GM21786 (cell line): ENCODE measurements around the gene GCH1.
"Not testable (repeated sequence)": the region's sequence is repeated elsewhere in the genome, so short reads cannot be mapped to it uniquely, and the experiment has no call there.

ENCODE experiments used
- ATAC-seq: cut with Tn5 transposase; IDR thresholded peaks from one replicate; pipeline ENCODE4 v1.9.1; 2021; ENCODE audit not compliant: unreplicated experiment

GCH1 gene

DNA sequence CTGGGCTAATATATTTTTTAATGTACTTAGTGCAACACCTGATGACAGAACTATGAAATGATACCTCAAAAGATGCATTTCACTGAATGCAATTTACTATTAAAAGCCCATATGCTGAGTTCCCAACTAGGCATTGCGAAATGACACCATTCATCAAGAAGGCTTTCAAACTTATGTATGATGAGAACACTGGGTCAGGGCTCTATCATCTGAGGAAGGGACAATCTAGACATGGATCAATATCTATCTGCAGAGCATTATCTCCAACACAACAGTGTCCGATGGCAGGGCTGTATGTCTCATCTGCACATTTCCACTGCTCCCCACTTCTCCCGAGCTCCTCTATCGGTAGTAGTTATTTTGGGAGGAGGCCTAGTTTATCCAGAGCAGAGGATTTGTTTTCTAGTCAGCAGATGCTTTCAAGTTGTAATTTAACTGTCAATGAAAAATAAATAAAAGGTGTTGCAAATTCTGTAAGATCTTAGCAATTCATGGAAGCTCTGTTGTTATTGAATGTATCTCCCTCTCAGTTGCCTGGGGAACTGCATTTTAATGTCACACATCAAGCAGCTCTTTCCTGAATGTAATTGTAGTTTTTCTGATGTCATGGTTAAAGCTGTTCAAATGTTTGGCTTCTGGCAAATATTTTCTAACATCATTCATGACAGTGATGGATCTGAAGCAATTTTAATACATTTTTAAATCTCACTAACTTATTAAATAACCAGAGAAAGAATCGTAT is 7.4 kb upstream of the GCH1 start:
- ATAC-seq: no peak

DNA sequence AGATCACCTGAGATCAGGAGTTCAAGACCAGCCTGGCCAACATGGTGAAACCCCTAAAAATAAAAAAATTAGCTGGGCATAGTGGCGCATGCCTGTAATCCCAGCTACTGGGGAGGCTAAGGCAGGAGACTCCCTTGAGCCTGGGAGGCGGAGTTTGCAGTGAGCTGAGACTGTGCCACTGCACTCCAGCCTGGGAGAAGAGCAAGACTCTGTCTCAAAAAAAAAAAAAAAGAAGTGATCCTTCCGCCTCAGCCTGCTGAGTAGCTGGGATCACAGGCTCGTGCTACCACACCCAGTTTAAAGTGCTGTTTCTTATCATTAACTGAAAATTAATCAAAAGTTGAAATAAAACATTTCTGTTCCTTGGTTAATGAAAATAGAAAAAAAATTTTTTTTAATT is 6.3 kb upstream of the GCH1 start:
- not testable (repeated sequence) for ATAC-seq

DNA sequence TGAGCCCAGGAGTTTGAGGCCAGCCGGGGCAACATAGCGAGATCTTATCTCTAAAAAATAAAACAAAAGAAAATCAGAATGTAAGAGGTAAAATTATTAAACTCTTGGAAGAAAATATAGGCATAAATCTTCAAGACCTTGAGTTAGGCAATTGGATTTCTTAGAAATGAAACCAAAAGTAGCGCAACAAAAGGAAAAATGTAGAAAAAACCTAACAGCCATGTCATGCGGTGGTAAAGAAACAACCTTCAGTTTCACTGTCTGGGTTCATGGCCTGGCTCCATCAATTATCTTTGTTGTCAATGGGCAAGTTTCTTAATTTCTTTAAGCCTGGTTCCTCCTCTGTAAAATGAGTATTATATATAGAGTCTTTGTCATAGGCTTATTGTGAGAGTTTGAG is 5.6 kb upstream of the GCH1 start:
- ATAC-seq: no peak

DNA sequence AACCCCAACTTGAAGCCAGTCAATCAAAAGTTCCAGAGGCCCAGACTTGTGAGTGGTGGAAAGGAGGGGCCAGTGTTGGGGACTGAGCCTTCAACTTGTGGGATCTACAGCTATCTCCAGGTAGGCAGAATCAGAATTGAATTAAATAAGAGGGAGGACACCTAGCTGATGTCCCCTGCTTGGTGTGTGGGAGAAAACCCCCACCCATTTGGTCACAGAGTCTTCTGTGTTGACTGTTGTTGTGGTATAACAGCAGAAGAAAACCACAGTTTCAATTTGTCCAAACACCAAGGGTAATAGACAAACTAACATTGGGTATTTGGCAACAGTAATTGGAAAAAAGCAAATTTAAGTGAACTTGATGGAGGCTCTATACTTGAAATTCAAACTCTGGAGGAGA is 3.4 kb upstream of the GCH1 start:
- ATAC-seq: no peak

DNA sequence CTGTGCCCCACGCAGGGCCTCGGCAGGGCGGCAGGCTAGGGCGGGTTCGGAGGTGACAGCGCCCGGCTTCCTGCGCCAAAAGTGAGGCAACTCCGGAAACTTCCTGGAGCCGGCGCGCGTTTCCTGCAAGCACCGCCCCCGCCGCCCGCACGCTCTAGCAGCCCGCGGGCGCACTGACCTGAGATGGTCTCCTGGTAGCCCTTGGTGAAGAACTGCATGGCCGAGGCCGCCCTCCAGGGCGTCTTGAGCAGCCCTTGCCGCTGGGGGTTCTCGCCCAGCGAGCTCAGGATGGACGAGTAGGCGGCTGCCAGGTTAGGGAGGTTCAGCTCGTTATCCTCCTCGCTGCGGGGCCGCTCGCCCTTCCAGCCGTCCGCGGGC is 494 bp downstream of the GCH1 start:
- ATAC-seq: peak; percentile 42

DNA sequence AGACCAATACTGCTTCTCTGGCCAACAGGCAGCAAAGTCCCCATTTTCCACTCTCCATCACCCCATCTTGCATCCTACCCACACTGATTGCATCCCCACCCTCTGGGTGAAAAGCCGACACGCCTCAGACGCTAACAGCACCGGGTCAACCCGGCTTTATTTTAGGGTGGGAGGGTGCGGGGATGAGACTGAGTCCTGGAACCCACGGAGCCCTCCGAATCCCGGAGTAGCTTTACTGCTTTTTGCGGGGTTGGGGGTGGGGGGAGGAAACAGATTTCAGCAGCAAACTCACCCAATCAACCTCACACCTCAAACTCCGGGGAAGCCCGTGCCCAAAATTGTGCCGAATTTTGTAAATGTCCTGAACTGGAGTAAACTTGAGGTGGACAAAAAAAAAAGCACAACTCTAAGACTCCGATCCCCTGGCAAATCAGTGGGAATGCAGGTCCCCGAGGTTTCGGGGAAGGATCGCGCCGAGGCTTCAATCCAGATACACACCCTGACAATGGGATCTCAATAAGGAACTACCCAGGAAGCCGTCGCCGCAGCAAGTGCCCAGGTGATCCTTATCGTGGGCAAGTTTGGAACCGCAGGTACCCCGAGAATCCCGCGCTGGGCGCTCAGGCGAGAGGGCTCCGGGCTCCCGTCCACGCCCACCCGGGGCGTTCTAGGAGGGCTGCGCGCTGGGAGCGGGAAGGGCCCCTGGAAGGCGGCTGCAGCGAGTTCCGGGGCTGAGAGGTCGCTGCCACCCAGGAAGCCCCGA is 1.1 kb downstream of the GCH1 start:
- peak; percentile 8 for ATAC-seq

DNA sequence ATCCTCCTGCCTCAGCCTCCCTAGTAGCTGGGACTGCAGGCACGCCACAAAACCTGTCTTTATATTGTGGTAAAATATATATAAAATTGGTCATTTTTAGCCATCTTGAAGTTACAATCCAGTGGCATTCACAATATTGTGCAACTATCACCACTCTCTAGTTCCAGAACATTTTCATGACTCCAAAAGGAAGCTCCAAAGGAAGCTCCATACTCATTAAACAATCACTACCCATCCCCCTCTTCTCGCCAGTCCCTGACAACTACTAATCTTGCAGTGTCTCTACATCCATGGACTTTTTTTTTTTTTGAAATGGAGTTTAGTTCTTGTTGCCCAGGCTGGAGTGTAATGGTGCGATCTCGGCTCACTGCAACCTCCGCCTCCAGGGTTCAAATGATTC is 3.1 kb downstream of the GCH1 start:
- ATAC-seq: no peak

DNA sequence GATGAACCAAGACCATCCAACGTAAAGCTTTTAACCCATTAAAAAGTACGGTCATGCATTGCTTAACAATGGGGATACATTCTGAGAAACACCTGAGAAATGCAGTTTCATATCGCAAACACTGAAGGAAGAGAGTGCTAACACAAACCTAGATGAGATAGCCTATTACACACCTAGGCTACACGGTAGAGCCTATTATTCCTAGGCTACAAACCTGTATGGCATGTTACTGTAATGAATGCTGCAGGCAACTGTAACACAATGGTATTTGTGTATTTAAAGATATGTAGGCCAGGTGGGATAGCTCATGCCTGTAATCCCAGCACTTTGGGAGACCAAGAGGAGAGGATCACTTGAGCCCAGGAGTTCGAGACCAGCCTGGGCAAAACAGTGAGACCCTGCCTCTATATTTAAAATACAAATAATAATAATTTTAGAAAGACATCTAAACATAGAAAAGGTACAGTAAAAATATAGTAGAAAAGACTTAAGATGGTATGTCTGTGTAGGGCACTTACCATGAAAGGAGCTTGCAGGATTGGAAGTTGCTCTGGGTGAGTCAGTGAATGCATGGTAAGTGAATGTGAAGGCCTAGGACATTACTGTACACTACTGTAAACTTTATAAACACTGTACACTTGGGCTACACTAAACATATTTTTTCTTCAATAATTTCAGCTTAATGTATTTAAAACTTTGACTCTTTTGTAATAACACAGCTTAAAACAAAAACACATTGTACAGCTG is 4.6 kb downstream of the GCH1 start:
- not testable (repeated sequence) for ATAC-seq

DNA sequence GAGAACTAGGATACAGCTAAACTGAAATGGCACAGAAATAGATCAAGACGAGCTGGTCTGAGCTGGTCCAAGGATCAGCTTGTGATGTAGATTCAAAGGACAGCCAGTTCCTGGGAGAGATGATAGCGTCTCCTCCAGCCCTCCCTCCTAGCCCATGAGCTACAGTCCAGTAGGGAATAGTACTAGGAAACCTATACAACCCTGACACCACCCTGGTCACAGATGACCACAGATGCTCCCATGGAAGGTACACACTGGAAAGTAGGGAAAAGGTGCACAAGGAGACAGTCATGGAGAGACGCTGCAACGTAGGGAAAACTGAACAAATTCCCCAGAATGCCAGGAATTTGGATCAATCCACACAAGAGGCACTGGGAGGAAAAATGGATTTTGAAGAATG is 6.9 kb downstream of the GCH1 start:
- no peak for ATAC-seq

DNA sequence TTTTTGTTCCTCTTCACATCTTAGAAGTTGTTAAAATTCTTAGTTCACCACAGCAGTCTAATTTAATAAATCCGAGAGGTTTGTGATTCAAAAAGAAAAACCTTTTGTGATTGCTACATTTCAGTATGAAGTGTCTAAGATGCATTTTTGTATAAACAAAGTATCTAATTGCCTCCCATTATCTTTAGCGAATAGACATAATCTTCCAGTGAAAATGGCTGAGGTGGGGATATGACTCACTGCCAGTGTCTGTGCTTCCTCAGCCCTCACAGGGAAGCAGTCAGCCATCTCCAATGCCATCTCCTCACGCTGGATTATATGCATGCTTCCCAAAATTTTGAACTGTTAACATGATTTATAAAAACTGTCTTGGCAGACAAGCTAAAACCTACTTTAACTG is 7.6 kb downstream of the GCH1 start:
- ATAC-seq: no peak

DNA sequence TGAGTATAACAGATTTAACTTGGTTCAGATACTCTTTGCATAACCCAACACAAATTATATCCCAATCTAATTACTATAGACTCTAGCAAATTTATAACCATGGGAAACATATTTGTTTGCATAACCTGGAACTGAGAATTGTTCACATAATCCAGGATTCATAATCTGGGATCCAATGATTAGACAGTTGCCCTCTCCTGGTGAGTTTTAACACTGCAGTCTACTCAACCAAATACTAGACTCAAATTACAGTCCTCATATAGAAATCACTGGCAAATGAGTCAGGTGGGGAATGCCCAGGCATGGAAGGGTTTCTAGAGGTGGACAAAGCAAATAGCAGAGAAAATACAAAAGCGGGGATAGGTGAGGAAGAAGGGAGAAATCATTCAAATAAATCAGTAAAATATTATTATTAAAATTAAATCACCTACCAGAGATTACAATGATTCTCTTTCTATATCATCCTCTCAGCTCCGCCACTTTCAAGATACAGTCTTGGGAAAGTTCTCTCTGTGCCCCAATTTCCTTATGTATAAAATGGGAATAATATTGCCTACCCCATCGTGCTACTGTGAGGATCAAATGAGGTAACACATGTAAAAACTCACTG is 9.4 kb downstream of the GCH1 start:
- ATAC-seq: no peak

DNA sequence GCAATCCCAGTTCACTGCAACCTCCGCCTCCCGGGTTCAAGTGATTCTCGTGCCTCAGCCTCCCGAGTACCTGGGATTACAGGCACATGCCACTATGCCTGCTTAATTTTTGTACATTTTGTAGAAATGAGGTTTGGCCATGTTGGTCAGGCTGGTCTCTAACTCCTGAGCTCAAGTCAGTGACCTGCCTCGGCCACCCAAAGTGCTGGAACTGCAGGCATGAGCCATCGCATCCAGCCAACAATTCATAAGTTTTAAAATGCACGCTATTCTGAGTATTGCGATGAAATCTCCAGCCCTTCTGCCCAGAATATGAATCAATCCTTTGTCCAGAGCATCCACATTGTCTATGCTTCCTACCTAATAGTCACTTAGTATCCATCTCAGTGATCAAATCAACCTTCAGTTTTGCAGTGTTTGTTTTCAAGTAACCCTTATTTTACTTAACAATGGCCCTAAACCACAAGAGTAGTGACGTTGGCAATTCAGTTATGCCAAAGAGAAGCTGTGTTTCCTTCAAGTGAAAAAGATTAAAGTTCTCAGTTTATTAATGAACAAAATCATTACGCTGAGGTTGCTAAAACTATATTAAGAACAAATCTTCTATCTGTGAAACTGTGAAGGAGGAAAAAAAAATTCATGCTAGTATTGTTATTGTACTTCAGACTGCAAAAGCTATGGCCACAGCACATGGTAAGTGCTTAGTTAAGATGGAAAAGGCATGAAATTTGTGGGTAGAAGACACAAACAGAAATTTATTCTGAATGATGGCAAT is 11.0 kb downstream of the GCH1 start:
- ATAC-seq: no peak

DNA sequence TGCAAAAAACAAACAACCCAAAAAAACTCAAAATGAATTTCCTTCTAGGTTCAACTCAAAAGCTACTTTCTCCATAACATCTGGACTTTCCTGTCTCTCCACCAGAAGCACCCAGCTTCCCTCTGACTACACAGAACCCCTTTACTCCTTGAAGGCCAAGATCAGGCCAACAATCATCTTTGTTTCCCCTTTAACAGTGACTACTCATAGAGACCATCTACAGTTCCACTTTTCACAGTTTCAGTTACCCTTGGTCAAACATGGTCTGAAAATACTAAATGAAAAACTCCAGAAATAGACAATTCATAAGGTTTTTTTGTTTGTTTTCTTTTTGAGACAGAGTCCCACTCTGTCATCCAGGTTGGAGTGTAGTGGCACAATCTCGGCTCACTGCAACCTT is 11.8 kb downstream of the GCH1 start:
- ATAC-seq: peak; percentile 83

DNA sequence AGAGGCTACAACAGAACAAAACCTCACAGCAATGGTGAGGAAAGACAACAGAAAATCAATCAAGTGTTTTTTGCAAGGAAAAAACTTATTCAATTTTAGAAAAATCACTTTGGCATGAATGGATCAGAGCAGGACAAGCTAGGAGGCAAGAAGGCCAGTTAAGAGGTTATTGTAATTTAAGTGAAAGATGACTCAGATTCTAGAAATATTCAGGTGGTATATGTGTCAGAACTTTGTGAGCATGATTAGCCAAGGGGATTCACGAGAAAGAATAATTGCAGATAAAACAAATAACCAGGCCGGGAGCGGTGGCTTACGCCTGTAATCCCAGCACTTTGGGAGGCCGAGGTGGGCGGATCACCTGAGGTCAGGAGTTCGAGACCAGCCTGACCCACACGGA is 12.7 kb downstream of the GCH1 start:
- no peak for ATAC-seq

DNA sequence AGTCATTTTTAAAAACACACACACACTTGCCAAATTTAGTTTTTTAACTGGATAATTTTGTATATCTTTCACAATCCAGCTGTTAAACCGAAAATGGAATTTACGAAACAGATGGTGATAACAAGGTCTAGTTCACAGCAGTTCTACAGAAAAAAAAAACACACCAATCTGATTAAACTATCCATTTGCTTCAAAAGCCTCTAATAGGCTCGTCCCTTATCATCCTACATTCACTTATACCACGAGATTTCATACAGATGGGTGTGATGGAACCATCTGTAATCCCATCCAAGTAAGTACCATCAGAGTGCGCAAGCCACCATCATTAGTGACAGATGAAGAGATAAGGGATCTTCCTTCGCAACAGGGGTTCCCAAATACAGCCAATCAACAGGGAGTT is 20.1 kb downstream of the GCH1 start:
- ATAC-seq: no peak

DNA sequence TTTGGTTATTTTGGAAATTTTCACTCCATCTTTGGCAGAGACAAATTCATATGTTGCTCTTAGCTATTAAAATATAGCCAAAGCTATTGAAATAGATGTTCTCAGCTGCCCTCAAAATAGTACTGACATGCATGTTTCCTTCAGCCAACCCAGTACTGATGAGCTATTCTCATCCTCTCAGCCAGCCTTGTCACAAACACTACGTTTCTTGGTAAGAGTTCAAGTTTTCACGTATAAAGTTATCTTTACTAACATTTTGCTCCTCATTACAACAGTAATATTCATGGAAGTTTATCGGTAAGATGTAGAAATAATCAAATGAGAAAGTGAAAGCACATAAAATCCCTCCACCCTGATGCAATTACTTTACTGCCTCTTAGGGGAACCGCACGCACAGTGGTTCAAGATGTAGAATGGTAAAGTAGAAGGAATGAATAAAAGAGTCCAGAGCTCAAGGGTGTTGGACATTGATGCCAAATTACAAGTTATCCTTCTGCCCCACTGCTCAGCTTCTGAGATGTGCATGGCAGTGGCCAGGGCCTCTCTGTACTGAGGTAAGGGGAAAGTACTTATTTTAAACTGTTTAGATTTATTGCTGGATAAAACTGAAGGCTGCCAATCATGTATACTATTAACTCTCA is 20.7 kb downstream of the GCH1 start:
- peak; percentile 50 for ATAC-seq

DNA sequence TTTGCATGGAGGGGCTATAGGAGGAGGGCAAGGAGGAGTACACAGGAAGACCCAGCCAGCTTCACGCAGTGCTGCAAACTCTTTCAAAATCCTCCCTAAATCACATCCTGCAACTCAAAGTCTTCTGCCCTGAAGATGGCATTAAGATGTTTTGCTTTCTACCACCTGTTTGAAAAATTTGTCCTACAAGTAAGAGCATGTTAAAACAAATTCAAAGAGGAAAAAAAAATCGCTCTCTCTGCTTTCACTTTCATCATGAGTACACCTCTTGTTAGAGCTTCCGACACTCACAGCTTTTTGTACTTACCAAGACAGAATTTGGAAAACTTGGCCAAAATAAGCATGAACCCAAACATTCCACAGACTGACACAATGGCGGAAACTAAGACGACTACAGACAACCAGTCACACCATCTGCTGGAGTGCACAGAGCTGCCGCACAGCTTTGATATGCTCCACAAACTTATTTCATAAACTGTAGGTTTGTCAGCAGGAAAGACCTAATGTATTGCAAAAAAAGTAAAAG is 21.3 kb downstream of the GCH1 start:
- peak; percentile 57 for ATAC-seq

DNA sequence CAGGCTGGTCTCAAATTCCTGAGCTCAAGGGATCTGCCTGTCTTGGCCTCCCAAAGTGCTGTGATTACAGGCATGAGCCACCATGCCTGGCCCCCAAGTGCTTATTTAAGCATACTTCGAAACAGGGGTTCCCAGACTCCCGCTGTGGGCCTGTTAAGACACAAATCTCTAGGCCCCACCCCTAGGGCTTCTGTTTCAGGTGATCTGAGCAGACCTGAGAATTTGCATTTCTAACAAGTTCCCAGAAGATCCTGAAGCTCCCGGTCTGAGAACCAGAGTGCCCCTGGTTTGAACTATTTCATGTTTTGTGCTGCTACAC is 25.0 kb downstream of the GCH1 start:
- ATAC-seq: no peak

DNA sequence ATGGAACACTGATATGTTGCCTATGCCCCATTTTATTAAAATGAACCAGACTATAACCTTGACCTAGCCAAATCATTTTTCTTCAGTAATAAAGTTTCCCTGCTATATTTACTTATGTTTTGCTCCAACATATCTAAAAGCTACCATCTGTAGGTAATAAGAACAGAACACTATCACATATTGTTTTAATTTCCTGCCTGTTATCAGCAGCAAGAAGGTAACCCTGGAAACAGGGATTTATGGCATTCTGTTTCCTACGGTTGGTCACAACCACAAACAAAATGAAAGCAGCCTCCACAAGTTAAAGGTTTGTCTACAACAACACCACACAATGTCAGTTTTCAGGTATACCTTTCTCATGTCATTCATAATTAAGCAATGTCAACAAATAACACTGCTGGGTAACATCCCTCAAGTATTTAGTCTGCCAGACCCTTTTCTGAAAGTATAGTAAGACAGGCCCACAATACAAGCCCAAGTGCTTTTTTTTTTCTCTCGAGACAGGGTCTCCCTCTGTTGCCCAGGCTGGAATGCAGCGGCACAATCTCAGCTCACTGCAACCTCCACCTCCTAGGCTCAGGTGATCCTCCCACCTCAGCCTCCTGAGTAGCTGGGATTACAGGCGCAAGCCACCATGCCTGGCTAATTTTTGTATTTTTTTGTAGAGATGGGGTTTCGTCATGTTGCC is 25.5 kb downstream of the GCH1 start:
- no peak for ATAC-seq

DNA sequence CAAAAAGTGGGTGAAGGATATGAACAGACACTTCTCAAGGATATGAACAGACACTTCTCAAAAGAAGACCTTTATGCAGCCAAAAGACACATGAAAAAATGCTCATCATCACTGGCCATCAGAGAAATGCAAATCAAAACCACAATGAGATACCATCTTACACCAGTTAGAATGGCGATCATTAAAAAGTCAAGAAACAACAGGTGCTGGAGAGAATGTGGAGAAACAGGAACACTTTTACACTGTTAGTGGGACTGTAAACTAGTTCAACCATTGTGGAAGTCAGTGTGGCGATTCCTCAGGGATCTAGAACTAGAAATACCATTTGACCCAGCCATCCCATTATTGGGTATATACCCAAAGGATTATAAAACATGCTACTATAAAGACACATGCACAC is 27.0 kb downstream of the GCH1 start:
- not testable (repeated sequence) for ATAC-seq
